GM18867 (cell line): ENCODE data around the gene LHFPL2.

Experiments used
- ATAC-seq: cut with Tn5 transposase; IDR thresholded peaks from one replicate; pipeline ENCODE4 v1.9.1; 2021; ENCODE audit warnings: mild to moderate bottlenecking, moderate library complexity; ENCODE audit not compliant: unreplicated experiment

LHFPL2 gene

GRCh38 chr5:78570646-78571045, 77.9 kb downstream of the LHFPL2 start:
- ATAC-seq, result no peak

- no peak for ATAC-seq
These were observed 79.1 kb downstream of the LHFPL2 start for GRCh38 chr5:78569441-78569840.

- no peak for ATAC-seq
These were observed 79.9 kb downstream of the LHFPL2 start for GRCh38 chr5:78568676-78569075.

DNA sequence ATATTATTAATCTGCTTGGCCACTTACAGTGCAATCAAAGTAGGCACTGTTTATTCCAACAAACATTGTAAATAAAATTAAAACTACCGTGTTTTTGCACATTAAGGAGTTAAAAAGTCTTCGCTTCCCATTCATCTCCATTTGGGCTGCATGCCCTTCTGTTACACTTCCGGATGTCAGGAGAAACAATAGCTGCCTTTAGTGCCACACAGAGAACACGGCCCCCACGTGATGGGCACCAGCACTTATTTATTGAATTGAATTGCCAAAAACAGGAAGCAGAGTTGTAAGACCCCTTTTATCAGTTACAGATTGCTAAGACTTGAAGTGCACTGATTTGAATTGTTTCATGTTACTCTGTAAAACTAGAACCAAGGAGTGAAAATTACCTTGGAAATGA, 80.4 kb downstream of the LHFPL2 start:
- ATAC-seq, result no peak

- no peak for ATAC-seq
These were observed 81.0 kb downstream of the LHFPL2 start for GRCh38 chr5:78567617-78568016.

- no peak for ATAC-seq
These were observed 81.7 kb downstream of the LHFPL2 start for GRCh38 chr5:78566747-78567425.

- ATAC-seq, result no peak
These were observed 83.2 kb downstream of the LHFPL2 start for GRCh38 chr5:78565395-78565794.

DNA sequence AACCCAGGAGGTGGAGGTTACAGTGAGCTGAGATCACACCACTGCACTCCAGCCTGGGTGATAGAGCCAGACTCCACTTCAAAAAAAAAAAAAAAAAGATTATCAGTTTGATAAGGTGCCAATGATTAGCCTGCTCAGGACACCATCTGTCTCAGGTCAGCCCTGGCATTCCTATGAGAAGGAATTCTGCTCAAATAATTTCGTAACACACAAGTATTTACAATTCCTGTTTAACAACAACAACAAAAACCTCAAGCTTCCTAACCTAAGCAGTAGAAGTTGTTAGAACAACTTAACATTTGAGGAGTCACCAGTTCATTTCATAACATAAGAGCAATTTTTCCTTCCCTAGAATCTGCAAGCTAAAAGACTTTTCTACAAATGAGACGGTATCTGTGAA, 85.0 kb downstream of the LHFPL2 start:
- ATAC-seq, result no peak

DNA sequence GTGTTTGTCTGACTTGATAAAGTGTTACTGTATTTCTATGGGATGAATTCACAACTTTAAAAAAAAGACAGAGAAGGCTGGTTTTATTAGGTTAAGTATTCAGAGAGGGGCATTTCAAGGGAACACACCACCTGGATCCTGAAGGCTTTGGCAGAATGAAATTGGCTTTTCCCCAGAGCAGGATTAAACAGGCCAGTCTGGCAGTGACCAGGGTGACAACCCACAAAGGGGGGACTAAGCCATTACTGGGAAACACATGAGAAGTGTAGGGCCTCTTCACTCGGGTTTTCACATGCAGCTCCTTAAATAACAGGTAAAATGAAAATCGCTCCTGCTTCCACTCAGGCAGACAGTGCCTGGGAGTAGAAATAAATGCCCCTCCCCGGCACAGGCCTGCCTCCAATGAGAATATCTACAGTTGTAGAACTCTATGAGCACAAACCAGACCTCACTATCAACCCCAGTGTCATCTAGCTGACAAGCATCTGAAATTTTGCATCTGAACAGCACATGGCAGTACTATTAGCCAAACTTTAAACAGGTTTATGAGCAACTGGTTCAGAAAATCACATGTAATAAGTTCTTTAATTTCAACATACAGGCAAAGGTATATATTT, 85.8 kb downstream of the LHFPL2 start:
- ATAC-seq, result no peak

- ATAC-seq, result no peak
These were observed 86.6 kb downstream of the LHFPL2 start for GRCh38 chr5:78562001-78562400.

DNA sequence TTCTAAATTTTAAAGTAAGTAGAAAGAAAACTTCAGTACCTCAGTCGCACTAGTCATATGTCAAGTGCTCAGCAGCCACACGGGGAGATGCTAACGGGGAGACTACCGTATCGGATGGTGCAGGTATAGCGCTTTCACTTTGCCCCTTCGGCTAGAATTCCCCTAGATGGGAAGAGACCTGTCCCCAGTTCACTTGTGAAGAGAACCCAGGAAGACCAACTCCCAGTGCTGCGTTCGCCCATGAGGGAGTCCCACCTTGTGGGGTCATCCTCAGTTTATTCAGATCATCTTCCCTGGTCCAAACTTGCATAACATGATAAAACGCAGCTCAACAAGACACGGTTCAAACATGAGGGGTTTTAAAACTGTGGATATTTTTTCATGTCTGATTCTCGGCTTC, 87.3 kb downstream of the LHFPL2 start:
- no peak for ATAC-seq

DNA sequence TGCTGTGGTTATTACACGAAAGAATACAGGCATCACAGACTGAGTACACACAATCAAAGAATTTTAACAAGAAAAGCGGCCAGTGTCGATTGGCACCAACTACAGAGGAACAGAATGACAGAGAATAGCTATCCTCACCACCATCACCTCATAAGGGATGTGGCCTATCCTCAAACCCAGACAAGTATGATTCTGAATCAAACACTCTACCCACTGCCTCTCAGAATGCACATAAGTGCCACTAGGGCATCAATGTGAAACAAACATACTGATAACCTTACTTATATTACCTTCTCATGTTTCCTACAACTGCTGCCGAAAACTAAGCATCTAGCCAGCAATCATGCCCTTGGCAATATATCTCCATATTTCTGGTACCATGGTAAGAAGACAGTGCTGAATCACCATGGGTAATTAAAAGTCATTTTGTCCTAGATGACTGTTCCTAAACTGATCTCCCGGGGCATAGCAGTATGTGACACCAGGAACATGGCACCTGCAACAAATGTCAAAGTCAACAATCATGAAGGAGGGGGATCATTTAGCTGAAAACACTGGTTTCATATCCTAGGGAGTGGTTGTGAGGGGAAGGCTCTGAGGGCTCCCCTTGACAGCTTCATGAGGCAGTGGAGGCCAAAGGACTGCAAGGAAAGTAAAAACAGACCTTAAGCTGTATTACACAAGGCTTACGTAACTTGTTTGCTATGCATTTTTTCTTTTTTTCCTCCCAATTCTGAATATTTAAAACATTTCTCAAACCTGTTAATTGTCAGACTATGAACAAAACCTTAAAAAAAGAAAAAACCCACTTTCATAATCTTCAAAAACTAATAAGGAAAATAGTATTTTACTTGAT, 88.3 kb downstream of the LHFPL2 start:
- no peak for ATAC-seq

GRCh38 chr5:78557601-78558000, 91.0 kb downstream of the LHFPL2 start:
- ATAC-seq, result no peak

- ATAC-seq, result no peak
These were observed 92.7 kb downstream of the LHFPL2 start for GRCh38 chr5:78555870-78556269.

DNA sequence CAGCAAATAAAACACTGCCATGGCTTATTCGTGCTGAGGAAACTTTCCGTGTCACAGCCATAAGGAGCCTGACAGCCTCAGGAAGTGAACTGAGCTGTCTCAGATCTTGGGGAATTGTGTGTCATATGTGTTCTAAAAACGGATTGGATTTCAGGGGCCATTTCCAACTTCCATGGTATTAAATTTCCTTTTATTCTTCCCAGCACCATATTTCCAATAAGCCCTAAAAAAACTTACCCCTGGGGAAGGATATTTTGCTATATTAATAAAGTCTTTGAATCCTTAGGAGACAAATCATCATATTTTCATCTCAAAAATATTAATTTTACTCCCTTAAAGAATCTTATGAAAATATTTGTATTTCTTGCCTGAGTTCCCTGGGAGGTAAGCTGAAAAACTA, 93.9 kb downstream of the LHFPL2 start:
- ATAC-seq, result no peak

- no peak for ATAC-seq
These were observed 94.8 kb downstream of the LHFPL2 start for GRCh38 chr5:78553580-78554353.

- ATAC-seq, result no peak
These were observed 95.7 kb downstream of the LHFPL2 start for GRCh38 chr5:78552729-78553342.

DNA sequence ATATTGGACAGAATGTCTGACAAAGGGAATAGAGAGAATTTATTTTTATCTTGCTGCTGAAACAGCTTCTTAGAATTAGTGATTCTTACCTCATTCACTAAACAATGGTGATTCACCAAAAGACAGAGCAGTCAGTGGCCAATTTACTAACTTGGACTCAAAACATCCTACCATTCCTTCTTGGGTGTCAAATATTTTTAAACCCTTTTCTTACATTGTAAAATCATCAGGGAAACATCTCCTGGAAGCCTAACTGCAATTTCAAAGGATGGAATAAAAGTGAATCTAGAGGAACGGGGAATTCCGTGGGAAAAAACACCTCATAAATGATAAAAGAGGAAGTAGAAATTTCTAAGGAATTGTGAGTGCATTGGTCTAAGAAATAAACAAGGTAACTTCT, 97.7 kb downstream of the LHFPL2 start:
- no peak for ATAC-seq

DNA sequence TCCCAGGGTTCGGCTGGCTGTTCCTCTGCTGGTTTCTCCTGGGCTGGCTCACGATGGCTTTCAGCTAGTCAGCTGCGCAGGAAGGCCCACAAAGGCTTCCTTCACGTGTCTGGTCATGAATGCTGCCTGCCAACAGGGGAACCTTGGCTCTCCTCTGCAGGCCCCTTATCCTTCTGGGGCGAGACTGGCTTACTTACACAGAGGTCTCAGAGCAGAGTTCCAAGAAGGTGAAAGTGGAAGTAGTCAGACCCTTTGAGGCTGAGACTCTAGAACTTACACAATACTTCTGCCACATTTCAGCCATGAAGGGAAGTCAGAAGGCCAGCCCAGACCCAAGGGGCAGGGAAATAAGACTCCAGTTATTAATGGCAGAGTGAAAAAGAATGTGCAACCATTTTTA, 99.5 kb downstream of the LHFPL2 start:
- ATAC-seq, result no peak

GRCh38 chr5:78547731-78548615, 100.6 kb downstream of the LHFPL2 start:
- no peak for ATAC-seq
